Measurements from ENCODE around the gene TCL1A.

Gene TCL1A

DNA sequence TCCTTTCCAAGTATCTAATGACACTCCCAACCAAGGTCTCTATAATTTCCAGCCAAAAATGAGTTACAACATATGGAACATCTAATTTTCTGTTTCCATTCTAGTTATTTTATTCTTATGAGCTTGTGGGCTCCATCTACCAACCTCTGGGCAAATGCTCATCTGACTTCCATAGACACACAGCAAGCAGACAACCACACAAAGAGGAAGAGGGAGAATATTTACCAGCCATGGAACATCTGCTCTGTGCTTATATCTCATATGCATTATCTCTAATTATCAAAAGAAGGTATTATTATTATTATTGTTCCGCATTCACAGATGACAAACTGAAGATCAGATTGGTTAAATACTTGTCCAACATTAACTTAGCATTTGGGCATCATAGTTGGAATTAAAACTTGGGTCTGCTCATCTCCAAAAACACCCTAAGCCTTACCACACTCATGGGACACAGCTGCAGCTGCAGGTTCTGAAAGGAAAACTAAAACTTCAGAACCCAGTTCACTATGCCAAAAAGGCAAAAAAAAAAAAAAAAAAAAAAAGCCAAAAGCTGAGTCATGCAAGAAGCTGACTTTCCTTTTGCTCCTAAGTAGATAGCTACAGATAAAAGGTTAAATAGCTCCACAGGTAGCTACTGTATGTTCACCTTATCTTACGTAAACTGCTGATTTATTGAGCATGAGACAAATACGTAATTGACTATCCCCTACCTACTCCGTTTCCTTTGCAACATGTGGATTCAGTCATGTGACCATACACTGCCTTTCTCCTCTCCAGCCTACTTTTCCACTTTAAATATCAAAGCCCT is 51.3 kb downstream of the TCL1A start:
- H3K23ac ChIP-seq (ENCODE audit: low read length in 2 of 2), result no peak overlapping the region
- H4K8ac ChIP-seq (ENCODE audit: low read length), result no peak overlapping the region
- no peak overlapping the region for H4K91ac ChIP-seq (ENCODE audit: low read length)
- 71% methylated on average over 4 of the region's 4 CpGs for WGBS
- no peak overlapping the region for H3K4ac ChIP-seq (ENCODE audit: low read depth in 1 of 2, low read length in 2 of 2)
- no peak overlapping the region for H2AFZ ChIP-seq (ENCODE audit: low read depth, low read length)
- no peak overlapping the region for H2BK5ac ChIP-seq (ENCODE audit: low read depth, low read length, poor library complexity, severe bottlenecking)
- DNase-seq, result no peak
- H3K4me2 ChIP-seq (ENCODE audit: low read length, poor library complexity, severe bottlenecking), result no peak overlapping the region
- no peaks in the 10 kb centered on the region for H3K9me3 ChIP-seq (ENCODE audit: control insufficient read depth, low read length)
- H3K27ac ChIP-seq (ENCODE audit: low read length, poor library complexity, severe bottlenecking), result no peak overlapping the region
- H2BK120ac ChIP-seq (ENCODE audit: low read depth, low read length), result no peak overlapping the region
- H3K4me3 ChIP-seq (ENCODE audit: insufficient read depth in 1 of 2, low read depth in 1 of 2, low read length in 2 of 2), result no peak overlapping the region
- no peak overlapping the region for H2AK5ac ChIP-seq (ENCODE audit: low read length, severe bottlenecking)
- H3K79me1 ChIP-seq (replicated peaks; ENCODE audit: low read length, poor library complexity, severe bottlenecking), result no peaks in the 10 kb centered on the region
- H3K4me1 ChIP-seq (ENCODE audit: control insufficient read depth, insufficient read depth, low read depth, low read length), result no peaks in the 10 kb centered on the region
- no peak overlapping the region for H2BK12ac ChIP-seq (ENCODE audit: low read length in 2 of 2)
- no peak overlapping the region for H3K18ac ChIP-seq (ENCODE audit: low read depth in 1 of 2, low read length in 2 of 2)
- H2BK15ac ChIP-seq (ENCODE audit: low read depth, poor library complexity, severe bottlenecking), result no peak overlapping the region
- H3K36me3 ChIP-seq (ENCODE audit: control insufficient read depth in 1 of 2, insufficient read depth in 2 of 2, low read depth in 1 of 2, low read length in 2 of 2), result no peaks in the 10 kb centered on the region
- H3K27me3 ChIP-seq (ENCODE audit: control insufficient read depth in 1 of 2, insufficient read depth in 1 of 2, low read length in 2 of 2), result peaks cover 8 to 67% of the 10 kb centered on the region in 2 experiments
- H3K9ac ChIP-seq (ENCODE audit: low read length), result no peak overlapping the region
- H3K14ac ChIP-seq (ENCODE audit: low read length in 2 of 2), result no peak overlapping the region

- Histone ChIP-seq H3K9me3 (ENCODE audit: control insufficient read depth, low read length) (no peaks in the 10 kb centered on the region), H3K4me1 (ENCODE audit: control insufficient read depth, insufficient read depth, low read depth, low read length) (no peaks in the 10 kb centered on the region), H3K4ac (ENCODE audit: low read depth in 1 of 2, low read length in 2 of 2) (no peak overlapping the region), H2BK120ac (ENCODE audit: low read depth, low read length) (no peak overlapping the region), H4K8ac (ENCODE audit: low read length) (no peak overlapping the region), H3K27ac (ENCODE audit: low read length, poor library complexity, severe bottlenecking) (no peak overlapping the region), H3K27me3 (ENCODE audit: control insufficient read depth in 1 of 2, insufficient read depth in 1 of 2, low read length in 2 of 2) (peaks cover 8 to 52% of the 10 kb centered on the region in 2 experiments), H2AK5ac (ENCODE audit: low read length, severe bottlenecking) (no peak overlapping the region), H3K79me1 (replicated peaks; ENCODE audit: low read length, poor library complexity, severe bottlenecking) (no peaks in the 10 kb centered on the region), H3K36me3 (ENCODE audit: control insufficient read depth in 1 of 2, insufficient read depth in 2 of 2, low read depth in 1 of 2, low read length in 2 of 2) (no peaks in the 10 kb centered on the region), H3K18ac (ENCODE audit: low read depth in 1 of 2, low read length in 2 of 2) (no peak overlapping the region), H3K9ac (ENCODE audit: low read length) (no peak overlapping the region), H3K4me2 (ENCODE audit: low read length, poor library complexity, severe bottlenecking) (no peak overlapping the region), H2AFZ (ENCODE audit: low read depth, low read length) (no peak overlapping the region), H4K91ac (ENCODE audit: low read length) (no peak overlapping the region), H3K4me3 (ENCODE audit: insufficient read depth in 1 of 2, low read depth in 1 of 2, low read length in 2 of 2) (no peak overlapping the region), H2BK12ac (ENCODE audit: low read length in 2 of 2) (no peak overlapping the region), H3K23ac (ENCODE audit: low read length in 2 of 2) (no peak overlapping the region), H2BK5ac (ENCODE audit: low read depth, low read length, poor library complexity, severe bottlenecking) (no peak overlapping the region), H2BK15ac (ENCODE audit: low read depth, poor library complexity, severe bottlenecking) (no peak overlapping the region), H3K14ac (ENCODE audit: low read length in 2 of 2) (no peak overlapping the region)
- WGBS, result 21% methylated on average over 11 of the region's 13 CpGs
- DNase-seq, result no peak
These were observed 53.0 kb downstream of the TCL1A start for GRCh38 chr14:95660651-95661515.

DNA sequence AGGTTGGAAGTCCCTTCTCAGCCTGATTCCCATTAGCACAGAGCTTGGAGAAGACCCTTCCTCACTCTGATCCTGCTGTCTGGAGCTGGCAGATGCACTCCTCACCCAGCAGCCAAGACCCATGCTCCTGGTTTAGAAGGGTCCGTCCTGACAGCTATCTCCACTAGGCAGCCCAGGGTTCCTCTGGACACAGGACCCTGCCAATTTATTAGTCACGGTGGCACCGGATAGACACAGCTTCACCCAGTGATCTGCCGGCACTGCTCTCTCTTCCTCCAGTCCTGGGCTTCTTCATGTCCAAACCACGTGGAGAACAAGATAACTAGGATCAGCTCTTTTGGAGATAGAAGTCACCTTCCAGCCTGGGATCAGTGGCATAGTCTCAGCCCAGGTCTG is 53.9 kb downstream of the TCL1A start:
- WGBS, result 77% methylated on average over 5 of the region's 5 CpGs
- no peak overlapping the region for H3K4me2 ChIP-seq (ENCODE audit: low read length, poor library complexity, severe bottlenecking)
- DNase-seq, result no peak

More for the DNA sequence above, 53.9 kb downstream of the TCL1A start:
- Histone ChIP-seq H3K18ac (ENCODE audit: low read depth in 1 of 2, low read length in 2 of 2) (no peak overlapping the region), H3K27me3 (ENCODE audit: control insufficient read depth in 1 of 2, insufficient read depth in 1 of 2, low read length in 2 of 2) (peaks cover 8 to 49% of the 10 kb centered on the region in 2 experiments), H3K9me3 (ENCODE audit: control insufficient read depth, low read length) (no peaks in the 10 kb centered on the region), H3K14ac (ENCODE audit: low read length in 2 of 2) (no peak overlapping the region), H2BK5ac (ENCODE audit: low read depth, low read length, poor library complexity, severe bottlenecking) (no peak overlapping the region), H4K8ac (ENCODE audit: low read length) (no peak overlapping the region), H2AK5ac (ENCODE audit: low read length, severe bottlenecking) (no peak overlapping the region), H2BK12ac (ENCODE audit: low read length in 2 of 2) (no peak overlapping the region), H2BK15ac (ENCODE audit: low read depth, poor library complexity, severe bottlenecking) (no peak overlapping the region), H3K4ac (ENCODE audit: low read depth in 1 of 2, low read length in 2 of 2) (no peak overlapping the region), H3K4me3 (ENCODE audit: insufficient read depth in 1 of 2, low read depth in 1 of 2, low read length in 2 of 2) (no peak overlapping the region), H2AFZ (ENCODE audit: low read depth, low read length) (no peak overlapping the region), H2BK120ac (ENCODE audit: low read depth, low read length) (no peak overlapping the region), H3K23ac (ENCODE audit: low read length in 2 of 2) (no peak overlapping the region), H3K27ac (ENCODE audit: low read length, poor library complexity, severe bottlenecking) (no peak overlapping the region), H3K79me1 (replicated peaks; ENCODE audit: low read length, poor library complexity, severe bottlenecking) (no peaks in the 10 kb centered on the region), H3K9ac (ENCODE audit: low read length) (no peak overlapping the region), H4K91ac (ENCODE audit: low read length) (no peak overlapping the region), H3K36me3 (ENCODE audit: control insufficient read depth in 1 of 2, insufficient read depth in 2 of 2, low read depth in 1 of 2, low read length in 2 of 2) (no peaks in the 10 kb centered on the region), H3K4me1 (ENCODE audit: control insufficient read depth, insufficient read depth, low read depth, low read length) (no peaks in the 10 kb centered on the region)
